ENCODE measurements around the gene CLDND2.

DNA sequence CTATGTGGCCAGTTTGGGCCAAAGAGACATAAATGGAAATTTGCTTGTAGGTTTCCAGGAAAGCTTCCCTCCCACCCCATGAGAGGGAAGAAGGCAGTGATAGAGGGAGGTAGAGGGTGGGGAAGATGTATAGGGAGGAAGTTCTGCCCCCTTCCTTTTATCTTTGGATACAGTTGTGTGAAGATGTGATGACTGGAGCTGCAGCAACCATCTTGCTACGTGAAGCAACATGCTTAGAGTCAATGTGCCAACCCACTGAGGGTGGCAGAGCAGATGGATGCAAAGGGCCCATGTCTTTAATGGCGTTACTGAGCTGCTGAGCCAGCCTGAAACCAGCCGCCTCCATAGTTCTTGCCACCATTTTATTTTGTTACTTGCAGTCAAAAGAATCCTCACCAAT, 37.6 kb downstream of the CLDND2 start:
- TF ChIP-seq, protein P1, sequence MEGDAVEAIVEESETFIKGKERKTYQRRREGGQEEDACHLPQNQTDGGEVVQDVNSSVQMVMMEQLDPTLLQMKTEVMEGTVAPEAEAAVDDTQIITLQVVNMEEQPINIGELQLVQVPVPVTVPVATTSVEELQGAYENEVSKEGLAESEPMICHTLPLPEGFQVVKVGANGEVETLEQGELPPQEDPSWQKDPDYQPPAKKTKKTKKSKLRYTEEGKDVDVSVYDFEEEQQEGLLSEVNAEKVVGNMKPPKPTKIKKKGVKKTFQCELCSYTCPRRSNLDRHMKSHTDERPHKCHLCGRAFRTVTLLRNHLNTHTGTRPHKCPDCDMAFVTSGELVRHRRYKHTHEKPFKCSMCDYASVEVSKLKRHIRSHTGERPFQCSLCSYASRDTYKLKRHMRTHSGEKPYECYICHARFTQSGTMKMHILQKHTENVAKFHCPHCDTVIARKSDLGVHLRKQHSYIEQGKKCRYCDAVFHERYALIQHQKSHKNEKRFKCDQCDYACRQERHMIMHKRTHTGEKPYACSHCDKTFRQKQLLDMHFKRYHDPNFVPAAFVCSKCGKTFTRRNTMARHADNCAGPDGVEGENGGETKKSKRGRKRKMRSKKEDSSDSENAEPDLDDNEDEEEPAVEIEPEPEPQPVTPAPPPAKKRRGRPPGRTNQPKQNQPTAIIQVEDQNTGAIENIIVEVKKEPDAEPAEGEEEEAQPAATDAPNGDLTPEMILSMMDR (IDR thresholded peaks at IDR 0.05) = no peak
- no peak for TF ChIP-seq POLR2A (IDR thresholded peaks at IDR 0.05)

Data from adrenal gland (tissue), 5 donors.